Measurements from ENCODE around the gene IGF2BP2.
"Not testable (repeated sequence)": the region's sequence is repeated elsewhere in the genome, so short reads cannot be mapped to it uniquely, and the experiment has no call there.

IGF2BP2 gene

GRCh38 chr3:185639632-185640206, 185.1 kb downstream of the IGF2BP2 start:
- Histone ChIP-seq H2AK5ac (ENCODE audit: low read depth, low read length) (no peak overlapping the region), H4K8ac (ENCODE audit: low read depth, low read length) (no peak overlapping the region), H3K9ac (ENCODE audit: low read depth, low read length, poor library complexity) (no peak overlapping the region), H2BK15ac (ENCODE audit: low read length) (no peak overlapping the region), H3K36me3 (replicated peaks in 1 of 2; ENCODE audit: control insufficient read depth in 2 of 2, insufficient read depth in 2 of 2, low read length in 2 of 2) (peaks cover 9 to 35% of the 10 kb centered on the region in 2 donors), H2AFZ (ENCODE audit: low read length) (no peak overlapping the region), H3K79me1 (ENCODE audit: low read depth, low read length) (no peaks in the 10 kb centered on the region), H3K27me3 (ENCODE audit: control insufficient read depth in 3 of 3, insufficient read depth in 3 of 3, low read depth in 1 of 3, low read length in 3 of 3) (no peaks in the 10 kb centered on the region), H2BK120ac (ENCODE audit: low read depth, low read length) (no peak overlapping the region), H2BK12ac (ENCODE audit: low read length) (no peak overlapping the region), H3K27ac (replicated peaks; ENCODE audit: low read length) (no peak overlapping the region), H3K4me3 (ENCODE audit: low read length in 2 of 2) (no peak overlapping the region), H3K4me2 (ENCODE audit: insufficient read depth, low read length, poor library complexity, severe bottlenecking) (no peak overlapping the region), H3K9me3 (replicated peaks in 1 of 2; ENCODE audit: control insufficient read depth in 2 of 2, insufficient read depth in 1 of 2, low read depth in 1 of 2, low read length in 2 of 2) (no peaks in the 10 kb centered on the region), H4K91ac (ENCODE audit: low read depth, low read length, poor library complexity) (no peak overlapping the region), H2BK5ac (ENCODE audit: low read length) (no peak overlapping the region), H3K4me1 (ENCODE audit: control insufficient read depth in 2 of 2, insufficient read depth in 1 of 2, low read depth in 1 of 2, low read length in 2 of 2) (no peaks in the 10 kb centered on the region), H3K4ac (ENCODE audit: low read length) (no peak overlapping the region), H3K23ac (ENCODE audit: low read depth, low read length, poor library complexity) (no peak overlapping the region), H3K14ac (ENCODE audit: low read length) (no peak overlapping the region), H3K18ac (ENCODE audit: low read length) (no peak overlapping the region)
- DNase-seq (ENCODE audit: low spot score), result no peak
- WGBS, 2 donors (ENCODE audit: extremely low coverage in 2 of 2, insufficient read length in 2 of 2, insufficient replicate concordance in 1 of 2), result no CpG with 5 or more reads among the region's 7 CpGs

- H3K9me3 ChIP-seq (replicated peaks in 1 of 2; ENCODE audit: control insufficient read depth in 2 of 2, insufficient read depth in 1 of 2, low read depth in 1 of 2, low read length in 2 of 2), result not testable (repeated sequence)
- no CpG with 5 or more reads among the region's 11 CpGs for WGBS, 2 donors (ENCODE audit: extremely low coverage in 2 of 2, insufficient read length in 2 of 2, insufficient replicate concordance in 1 of 2)
Observed at GRCh38 chr3:185638651-185639050, 186.2 kb downstream of the IGF2BP2 start.

GRCh38 chr3:185637388-185637787, 187.5 kb downstream of the IGF2BP2 start:
- Histone ChIP-seq H3K9ac (ENCODE audit: low read depth, low read length, poor library complexity) (no peak overlapping the region), H3K4me2 (ENCODE audit: insufficient read depth, low read length, poor library complexity, severe bottlenecking) (no peak overlapping the region), H2BK15ac (ENCODE audit: low read length) (no peak overlapping the region), H2AFZ (ENCODE audit: low read length) (no peak overlapping the region), H3K79me1 (ENCODE audit: low read depth, low read length) (no peaks in the 10 kb centered on the region), H2BK120ac (ENCODE audit: low read depth, low read length) (no peak overlapping the region), H2BK5ac (ENCODE audit: low read length) (no peak overlapping the region), H3K9me3 (replicated peaks in 1 of 2; ENCODE audit: control insufficient read depth in 2 of 2, insufficient read depth in 1 of 2, low read depth in 1 of 2, low read length in 2 of 2) (no peaks in the 10 kb centered on the region), H2AK5ac (ENCODE audit: low read depth, low read length) (no peak overlapping the region), H3K27me3 (ENCODE audit: control insufficient read depth in 3 of 3, insufficient read depth in 3 of 3, low read depth in 1 of 3, low read length in 3 of 3) (no peaks in the 10 kb centered on the region), H3K27ac (replicated peaks; ENCODE audit: low read length) (no peak overlapping the region), H3K4ac (ENCODE audit: low read length) (no peak overlapping the region), H4K8ac (ENCODE audit: low read depth, low read length) (no peak overlapping the region), H3K36me3 (replicated peaks in 1 of 2; ENCODE audit: control insufficient read depth in 2 of 2, insufficient read depth in 2 of 2, low read length in 2 of 2) (peaks cover 3 to 12% of the 10 kb centered on the region in 2 donors), H3K14ac (ENCODE audit: low read length) (no peak overlapping the region), H3K23ac (ENCODE audit: low read depth, low read length, poor library complexity) (no peak overlapping the region), H3K18ac (ENCODE audit: low read length) (no peak overlapping the region), H2BK12ac (ENCODE audit: low read length) (no peak overlapping the region), H3K4me1 (ENCODE audit: control insufficient read depth in 2 of 2, insufficient read depth in 1 of 2, low read depth in 1 of 2, low read length in 2 of 2) (no peaks in the 10 kb centered on the region), H4K91ac (ENCODE audit: low read depth, low read length, poor library complexity) (no peak overlapping the region), H3K4me3 (ENCODE audit: low read length in 2 of 2) (no peak overlapping the region)
- WGBS, 2 donors (ENCODE audit: extremely low coverage in 2 of 2, insufficient read length in 2 of 2, insufficient replicate concordance in 1 of 2), result no CpG with 5 or more reads among the region's 3 CpGs
- no peak for DNase-seq (ENCODE audit: low spot score)

More at GRCh38 chr3:185638651-185639050, 186.2 kb downstream of the IGF2BP2 start:
- H3K23ac ChIP-seq (ENCODE audit: low read depth, low read length, poor library complexity); H4K91ac ChIP-seq (ENCODE audit: low read depth, low read length, poor library complexity); H3K4me1 ChIP-seq (ENCODE audit: control insufficient read depth in 2 of 2, insufficient read depth in 1 of 2, low read depth in 1 of 2, low read length in 2 of 2); H3K27ac ChIP-seq (replicated peaks; ENCODE audit: low read length); H3K27me3 ChIP-seq (ENCODE audit: control insufficient read depth in 3 of 3, insufficient read depth in 3 of 3, low read depth in 1 of 3, low read length in 3 of 3); H3K4me2 ChIP-seq (ENCODE audit: insufficient read depth, low read length, poor library complexity, severe bottlenecking); DNase-seq (ENCODE audit: low spot score); H2AK5ac ChIP-seq (ENCODE audit: low read depth, low read length); H2AFZ ChIP-seq (ENCODE audit: low read length); H3K79me1 ChIP-seq (ENCODE audit: low read depth, low read length); H2BK120ac ChIP-seq (ENCODE audit: low read depth, low read length); H2BK12ac ChIP-seq (ENCODE audit: low read length); H3K4me3 ChIP-seq (ENCODE audit: low read length in 2 of 2); H4K8ac ChIP-seq (ENCODE audit: low read depth, low read length); H3K9ac ChIP-seq (ENCODE audit: low read depth, low read length, poor library complexity); H2BK15ac ChIP-seq (ENCODE audit: low read length); H3K14ac ChIP-seq (ENCODE audit: low read length); H2BK5ac ChIP-seq (ENCODE audit: low read length); H3K4ac ChIP-seq (ENCODE audit: low read length); H3K18ac ChIP-seq (ENCODE audit: low read length): not testable (repeated sequence)
- peaks cover 8 to 25% of the 10 kb centered on the region in 2 donors for H3K36me3 ChIP-seq (replicated peaks in 1 of 2; ENCODE audit: control insufficient read depth in 2 of 2, insufficient read depth in 2 of 2, low read length in 2 of 2)

- Histone ChIP-seq H3K9ac (ENCODE audit: low read depth, low read length, poor library complexity) (no peak overlapping the region), H4K91ac (ENCODE audit: low read depth, low read length, poor library complexity) (no peak overlapping the region), H3K4me1 (ENCODE audit: control insufficient read depth in 2 of 2, insufficient read depth in 1 of 2, low read depth in 1 of 2, low read length in 2 of 2) (no peaks in the 10 kb centered on the region), H3K27me3 (ENCODE audit: control insufficient read depth in 3 of 3, insufficient read depth in 3 of 3, low read depth in 1 of 3, low read length in 3 of 3) (no peaks in the 10 kb centered on the region), H2AFZ (ENCODE audit: low read length) (no peak overlapping the region), H3K4ac (ENCODE audit: low read length) (no peak overlapping the region), H2BK15ac (ENCODE audit: low read length) (no peak overlapping the region), H3K18ac (ENCODE audit: low read length) (no peak overlapping the region), H3K36me3 (replicated peaks in 1 of 2; ENCODE audit: control insufficient read depth in 2 of 2, insufficient read depth in 2 of 2, low read length in 2 of 2) (peaks cover 4 to 23% of the 10 kb centered on the region in 2 donors), H2BK5ac (ENCODE audit: low read length) (no peak overlapping the region), H3K14ac (ENCODE audit: low read length) (no peak overlapping the region), H3K79me1 (ENCODE audit: low read depth, low read length) (no peaks in the 10 kb centered on the region), H2AK5ac (ENCODE audit: low read depth, low read length) (no peak overlapping the region), H2BK120ac (ENCODE audit: low read depth, low read length) (no peak overlapping the region), H3K27ac (replicated peaks; ENCODE audit: low read length) (no peak overlapping the region), H2BK12ac (ENCODE audit: low read length) (no peak overlapping the region), H3K4me2 (ENCODE audit: insufficient read depth, low read length, poor library complexity, severe bottlenecking) (no peak overlapping the region), H4K8ac (ENCODE audit: low read depth, low read length) (no peak overlapping the region), H3K4me3 (ENCODE audit: low read length in 2 of 2) (no peak overlapping the region), H3K23ac (ENCODE audit: low read depth, low read length, poor library complexity) (no peak overlapping the region), H3K9me3 (replicated peaks in 1 of 2; ENCODE audit: control insufficient read depth in 2 of 2, insufficient read depth in 1 of 2, low read depth in 1 of 2, low read length in 2 of 2) (no peaks in the 10 kb centered on the region)
- no peak for DNase-seq (ENCODE audit: low spot score)
- WGBS, 2 donors (ENCODE audit: extremely low coverage in 2 of 2, insufficient read length in 2 of 2, insufficient replicate concordance in 1 of 2), result no CpG with 5 or more reads among the region's 4 CpGs
Observed at GRCh38 chr3:185632996-185633395, 191.8 kb downstream of the IGF2BP2 start.

All from neuronal stem cell (in vitro differentiated cells).